Neural progenitor cell (in vitro differentiated cells): ENCODE data around the gene PEX5L.

Experiments used
- CTCF ChIP-seq: fragments of 200-600 bp; sonication (generic); IDR thresholded peaks from 2 replicates; pipeline ENCODE4 v1.5.1; 2017; ENCODE audit warnings: antibody characterized with exemption, mild to moderate bottlenecking
- EZH2 ChIP-seq: fragments of 200-600 bp; sonication (generic); IDR thresholded peaks from 2 replicates; pipeline ENCODE4 v1.6.1; 2017; ENCODE audit warnings: antibody characterized with exemption, mild to moderate bottlenecking, moderate library complexity
- EZH2phosphoT487 ChIP-seq: fragments of 200-600 bp; sonication (generic); IDR thresholded peaks from 2 replicates; pipeline ENCODE4 v1.6.1; 2017; ENCODE audit warnings: antibody characterized with exemption

GRCh38 chr3:179760944-179761343, 275.8 kb downstream of the PEX5L start:
- TF ChIP-seq CTCF, result no peak
- TF ChIP-seq EZH2, result no peak
- no peak for TF ChIP-seq EZH2phosphoT487
